Kidney epithelial cell (primary cell): ENCODE data around the gene CCDC136. TPM values are rescaled to one million over a fixed set of nuclear protein-coding genes. Genes with fewer than 3 reads are reported as not detected.

Source experiments
- DNase-seq: peaks from one replicate; pipeline ENCODE4 v3.0.0-alpha.2; 2010; ENCODE audit warnings: low read depth
- H3K27me3 ChIP-seq: 2 replicates; pipeline ENCODE4 v1.6.0; 2011; ENCODE audit warnings: low read length; ENCODE audit not compliant: control insufficient read depth, insufficient read depth
- H3K36me3 ChIP-seq: 2 replicates; pipeline ENCODE4 v1.5.1; 2011; ENCODE audit warnings: low read length; ENCODE audit not compliant: control insufficient read depth, insufficient read depth
- H3K4me3 ChIP-seq: 2 replicates; pipeline ENCODE4 v1.5.1; 2011; ENCODE audit warnings: low read depth, mild to moderate bottlenecking, control low read depth, low read length
- CTCF ChIP-seq: IDR thresholded peaks from 2 replicates; pipeline ENCODE4 v1.5.1; 2011; ENCODE audit warnings: mild to moderate bottlenecking, moderate library complexity, low read length, control low read depth, inconsistent platforms; ENCODE audit not compliant: insufficient read depth, poor library complexity, severe bottlenecking
- total RNA-seq: library from RNA; depleted of rRNA; stranded (reverse); fragments of >200 nt; gene quantifications from 2 replicates; pipeline ENCODE4 v1.2.3, GENCODE V29; 2015

The CCDC136 gene
- total RNA-seq, 1 donor from 2014 or later = 7.2 TPM

DNA sequence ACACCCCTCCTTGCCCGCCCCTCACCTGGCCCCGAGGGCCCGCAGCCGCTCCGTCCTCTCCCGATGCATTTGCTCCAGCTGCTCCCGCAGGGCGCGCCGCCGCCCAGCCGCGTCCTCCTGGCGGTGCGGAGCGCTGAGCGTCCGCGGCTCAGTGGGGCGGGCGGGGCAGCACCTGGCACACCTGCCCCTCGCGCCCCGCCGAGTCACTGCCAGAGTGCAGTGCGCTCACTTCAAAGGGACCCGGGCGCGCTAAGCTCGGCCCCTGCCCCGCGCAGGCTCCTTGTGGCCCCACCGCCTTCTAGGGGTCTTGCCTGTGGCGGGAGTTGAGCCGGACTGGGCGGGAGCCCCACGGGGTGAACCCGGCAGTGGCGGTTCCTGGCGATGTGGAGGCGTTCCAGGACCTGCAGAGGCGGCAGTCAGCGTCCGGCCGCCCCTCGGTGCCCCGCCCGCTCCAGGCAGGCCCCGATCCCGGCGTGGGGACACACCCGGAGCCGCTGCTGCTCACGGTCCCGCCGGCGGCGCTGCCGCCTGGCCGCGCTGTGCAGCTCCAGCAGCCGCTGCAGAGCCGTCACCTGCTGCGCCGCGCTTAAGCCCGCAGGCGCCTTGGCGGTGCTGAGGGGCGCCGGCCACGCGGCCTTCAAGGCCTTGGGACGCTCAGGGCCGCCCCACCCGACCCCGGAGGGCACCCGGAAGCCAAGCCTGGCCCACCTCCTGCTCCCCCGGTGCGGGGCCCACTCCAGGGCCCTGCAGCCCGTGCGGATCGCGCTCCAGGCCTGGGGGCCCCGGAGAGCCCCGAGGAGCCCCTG lies 77.6 kb downstream of the CCDC136 start:
- peaks cover 18% of the 10 kb centered on the region for H3K27me3 ChIP-seq
- no peak for TF ChIP-seq CTCF
- H3K36me3 ChIP-seq = no peaks in the 10 kb centered on the region
- no peak for DNase-seq
- H3K4me3 ChIP-seq = peak overlapping the region; percentile 38

GRCh38 chr7:128869944-128870285 lies 78.1 kb downstream of the CCDC136 start:
- Histone ChIP-seq H3K36me3 (no peaks in the 10 kb centered on the region), H3K4me3 (peak overlapping the region; percentile 38), H3K27me3 (peaks cover 20% of the 10 kb centered on the region)
- DNase-seq = no peak
- TF ChIP-seq CTCF = no peak

DNA sequence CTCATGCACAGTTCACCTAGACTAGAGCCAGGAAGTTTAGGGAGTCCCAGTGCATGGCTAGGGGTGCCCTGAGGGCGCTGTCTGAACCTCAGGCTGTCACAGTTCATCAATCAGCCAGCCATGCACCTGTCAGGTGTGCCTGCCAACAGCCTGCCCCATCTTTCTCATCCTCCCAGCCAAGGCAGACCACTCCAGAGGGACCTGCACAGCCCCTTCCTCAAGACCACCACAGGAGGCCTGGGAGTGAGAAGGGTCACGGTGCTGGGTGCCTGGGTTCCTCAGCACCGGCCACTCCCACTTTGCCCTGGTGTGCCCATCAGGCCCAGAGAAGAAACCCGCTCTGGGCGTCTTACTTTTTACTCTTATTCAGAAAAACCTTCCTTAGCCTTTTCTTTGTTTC lies 79.3 kb downstream of the CCDC136 start:
- Histone ChIP-seq H3K4me3 (no peak overlapping the region), H3K36me3 (no peaks in the 10 kb centered on the region), H3K27me3 (peaks cover 20% of the 10 kb centered on the region)
- no peak for DNase-seq
- no peak for TF ChIP-seq CTCF

Other genes starting within 250 kb of the CCDC136 start
- 0.17 and 0.68 TPM in 2 replicates for gene GARIN1A, start 119.7 kb upstream of the CCDC136 start, total RNA-seq
- 198 and 210 TPM in 2 replicates for gene CALU, start 52.6 kb upstream of the CCDC136 start, total RNA-seq
- gene OPN1SW, start 16.2 kb upstream of the CCDC136 start, total RNA-seq = not detected in 2 replicates
- 243 and 267 TPM in 2 replicates for gene FLNC, start 38.4 kb downstream of the CCDC136 start, total RNA-seq
- 211 and 225 TPM in 2 replicates for gene ATP6V1F, start 70.9 kb downstream of the CCDC136 start, total RNA-seq
- gene KCP, start 118.7 kb downstream of the CCDC136 start, total RNA-seq = 1.3 and 1.4 TPM in 2 replicates
- 19.9 TPM in 2 replicates for gene IRF5, start 146.0 kb downstream of the CCDC136 start, total RNA-seq